Nephron progenitor cell (in vitro differentiated cells): ENCODE data around the gene EYA2.

ENCODE experiments used
- DNase-seq: peaks from one replicate; pipeline ENCODE4 v3.0.0; 2021
- H3K27ac Mint-ChIP-seq: 2 replicates; pipeline ENCODE4 v1.8.0; 2021; ENCODE audit warnings: mild to moderate bottlenecking, moderate library complexity, mixed read lengths
- H3K27me3 Mint-ChIP-seq: 2 replicates; pipeline ENCODE4 v1.8.0; 2021; ENCODE audit warnings: mild to moderate bottlenecking, low read depth, mixed read lengths; ENCODE audit not compliant: poor library complexity
- H3K36me3 Mint-ChIP-seq: 2 replicates; pipeline ENCODE4 v1.8.0; 2021; ENCODE audit warnings: low read depth, mixed read lengths
- H3K4me1 Mint-ChIP-seq: 2 replicates; pipeline ENCODE4 v1.8.0; 2021; ENCODE audit warnings: mixed read lengths
- H3K4me3 Mint-ChIP-seq: 2 replicates; pipeline ENCODE4 v1.8.0; 2021; ENCODE audit warnings: mild to moderate bottlenecking, moderate library complexity, mixed read lengths
- H3K9me3 Mint-ChIP-seq: 2 replicates; pipeline ENCODE4 v1.8.0; 2021; ENCODE audit warnings: mild to moderate bottlenecking, moderate library complexity, mixed read lengths
- CTCF ChIP-seq: fragments of 200-600 bp; sonication (generic); IDR thresholded peaks from 2 replicates; pipeline ENCODE4 v1.5.0; 2021; ENCODE audit warnings: antibody characterized with exemption

EYA2 gene

GRCh38 chr20:47125758-47126591 lies 231.3 kb downstream of the EYA2 start:
- H3K27ac Mint-ChIP-seq, result peak overlapping the region; percentile 61
- peaks cover 39% of the 10 kb centered on the region for H3K4me1 Mint-ChIP-seq
- no peaks in the 10 kb centered on the region for H3K36me3 Mint-ChIP-seq
- no peak overlapping the region for H3K4me3 Mint-ChIP-seq
- no peak for DNase-seq
- H3K27me3 Mint-ChIP-seq, result no peaks in the 10 kb centered on the region
- TF ChIP-seq CTCF, result no peak
- no peaks in the 10 kb centered on the region for H3K9me3 Mint-ChIP-seq

GRCh38 chr20:47126709-47127108 lies 232.1 kb downstream of the EYA2 start:
- Mint-ChIP-seq H3K27ac (no peak overlapping the region), H3K4me1 (peaks cover 34% of the 10 kb centered on the region), H3K36me3 (no peaks in the 10 kb centered on the region), H3K9me3 (peaks cover 3% of the 10 kb centered on the region), H3K4me3 (no peak overlapping the region), H3K27me3 (no peaks in the 10 kb centered on the region)
- DNase-seq, result no peak
- no peak for TF ChIP-seq CTCF

- no peak for DNase-seq
- Mint-ChIP-seq H3K4me3 (no peak overlapping the region), H3K27me3 (no peaks in the 10 kb centered on the region)
Observed at GRCh38 chr20:47127546-47127945, 232.9 kb downstream of the EYA2 start.

GRCh38 chr20:47127999-47128398 lies 233.4 kb downstream of the EYA2 start:
- no peak for TF ChIP-seq CTCF
- H3K4me3 Mint-ChIP-seq, result no peak overlapping the region
- H3K27me3 Mint-ChIP-seq, result no peaks in the 10 kb centered on the region
- peaks cover 3% of the 10 kb centered on the region for H3K9me3 Mint-ChIP-seq
- H3K36me3 Mint-ChIP-seq, result no peaks in the 10 kb centered on the region
- DNase-seq, result no peak
- peaks cover 33% of the 10 kb centered on the region for H3K4me1 Mint-ChIP-seq
- H3K27ac Mint-ChIP-seq, result peak overlapping the region; percentile 7

More at GRCh38 chr20:47127546-47127945, 232.9 kb downstream of the EYA2 start:
- TF ChIP-seq CTCF, result no peak
- Mint-ChIP-seq H3K4me1 (peaks cover 33% of the 10 kb centered on the region), H3K36me3 (no peaks in the 10 kb centered on the region), H3K9me3 (peaks cover 3% of the 10 kb centered on the region), H3K27ac (no peak overlapping the region)

- H3K27ac Mint-ChIP-seq, result no peak overlapping the region
- H3K4me3 Mint-ChIP-seq, result no peak overlapping the region
- no peaks in the 10 kb centered on the region for H3K27me3 Mint-ChIP-seq
- peaks cover 33% of the 10 kb centered on the region for H3K4me1 Mint-ChIP-seq
- DNase-seq, result no peak
- H3K36me3 Mint-ChIP-seq, result no peaks in the 10 kb centered on the region
- TF ChIP-seq CTCF, result no peak
- H3K9me3 Mint-ChIP-seq, result peaks cover 3% of the 10 kb centered on the region
Observed at GRCh38 chr20:47129306-47129705, 234.7 kb downstream of the EYA2 start.
